Measurements from ENCODE around the gene ARAP2. TPM values are rescaled to one million over a fixed set of nuclear protein-coding genes. Genes with fewer than 3 reads are reported as not detected.

The ARAP2 gene
- total RNA-seq, 1 donor from 2014 or later: 52.8 TPM

DNA sequence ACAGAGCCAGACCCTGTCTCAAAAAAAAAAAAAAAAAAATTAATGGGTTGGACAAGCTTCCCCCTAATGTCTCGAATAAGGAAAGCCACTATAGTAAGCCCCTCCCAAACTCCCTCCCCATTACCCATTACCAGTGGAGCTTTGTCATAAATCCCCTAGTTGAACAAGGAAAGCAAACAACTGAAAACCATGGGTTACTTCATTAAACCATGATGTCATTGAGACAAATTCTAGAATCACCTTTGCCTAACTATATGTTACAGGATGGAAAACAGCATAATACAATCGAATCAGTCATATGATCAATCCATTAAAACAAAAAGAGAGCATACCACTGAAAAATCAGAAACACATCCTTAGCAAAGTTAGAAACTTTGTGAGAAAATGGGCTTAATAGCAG lies 8.2 kb downstream of the ARAP2 start:
- TF ChIP-seq POLR2A (IDR thresholded peaks at IDR 0.05) (no peak), POLR2AphosphoS5 (IDR thresholded peaks at IDR 0.05; ENCODE audit: insufficient read depth in 1 of 2, low read depth in 1 of 2) (no peak)
- TF ChIP-seq, protein P1, sequence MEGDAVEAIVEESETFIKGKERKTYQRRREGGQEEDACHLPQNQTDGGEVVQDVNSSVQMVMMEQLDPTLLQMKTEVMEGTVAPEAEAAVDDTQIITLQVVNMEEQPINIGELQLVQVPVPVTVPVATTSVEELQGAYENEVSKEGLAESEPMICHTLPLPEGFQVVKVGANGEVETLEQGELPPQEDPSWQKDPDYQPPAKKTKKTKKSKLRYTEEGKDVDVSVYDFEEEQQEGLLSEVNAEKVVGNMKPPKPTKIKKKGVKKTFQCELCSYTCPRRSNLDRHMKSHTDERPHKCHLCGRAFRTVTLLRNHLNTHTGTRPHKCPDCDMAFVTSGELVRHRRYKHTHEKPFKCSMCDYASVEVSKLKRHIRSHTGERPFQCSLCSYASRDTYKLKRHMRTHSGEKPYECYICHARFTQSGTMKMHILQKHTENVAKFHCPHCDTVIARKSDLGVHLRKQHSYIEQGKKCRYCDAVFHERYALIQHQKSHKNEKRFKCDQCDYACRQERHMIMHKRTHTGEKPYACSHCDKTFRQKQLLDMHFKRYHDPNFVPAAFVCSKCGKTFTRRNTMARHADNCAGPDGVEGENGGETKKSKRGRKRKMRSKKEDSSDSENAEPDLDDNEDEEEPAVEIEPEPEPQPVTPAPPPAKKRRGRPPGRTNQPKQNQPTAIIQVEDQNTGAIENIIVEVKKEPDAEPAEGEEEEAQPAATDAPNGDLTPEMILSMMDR (IDR thresholded peaks at IDR 0.05): no peak
- intact Hi-C loops (cut with DNase I): no loop called here
- Histone ChIP-seq H3K36me3 (no peaks in the 10 kb centered on the region), H3K4me1 (no peaks in the 10 kb centered on the region), H3K27ac (no peak overlapping the region), H3K4me3 (no peak overlapping the region), H3K27me3 (no peaks in the 10 kb centered on the region), H3K9me3 (no peaks in the 10 kb centered on the region)
- no peak for DNase-seq (ENCODE audit: extremely low spot score in 2 of 2)

DNA sequence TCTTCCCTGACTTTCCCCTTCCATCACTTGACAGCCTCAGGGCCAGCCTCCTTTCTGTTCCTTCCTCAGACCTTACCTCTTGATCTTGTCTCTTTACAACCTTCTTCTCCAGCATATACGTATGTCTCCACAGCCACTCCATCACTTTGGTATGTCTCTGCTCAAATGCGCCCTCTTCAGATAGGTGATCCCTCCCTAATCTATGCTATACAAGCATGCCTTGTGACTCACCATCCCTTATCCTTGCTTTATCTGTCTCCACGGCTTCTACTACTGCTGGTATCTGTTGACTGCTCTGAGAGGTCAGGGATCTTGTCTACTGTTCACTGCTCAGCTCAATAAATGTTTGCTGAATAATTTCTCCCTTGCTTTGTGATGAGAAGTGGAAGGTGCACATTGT lies 9.0 kb downstream of the ARAP2 start:
- DNase-seq (ENCODE audit: extremely low spot score in 2 of 2): no peak
- H3K27ac ChIP-seq: no peak overlapping the region
- H3K4me1 ChIP-seq: no peaks in the 10 kb centered on the region
- H3K36me3 ChIP-seq: no peaks in the 10 kb centered on the region
- TF ChIP-seq, protein P1 (IDR thresholded peaks at IDR 0.05): no peak
- H3K9me3 ChIP-seq: no peaks in the 10 kb centered on the region
- H3K4me3 ChIP-seq: no peak overlapping the region
- H3K27me3 ChIP-seq: no peaks in the 10 kb centered on the region
- intact Hi-C loops (cut with DNase I): no loop called here

DNA sequence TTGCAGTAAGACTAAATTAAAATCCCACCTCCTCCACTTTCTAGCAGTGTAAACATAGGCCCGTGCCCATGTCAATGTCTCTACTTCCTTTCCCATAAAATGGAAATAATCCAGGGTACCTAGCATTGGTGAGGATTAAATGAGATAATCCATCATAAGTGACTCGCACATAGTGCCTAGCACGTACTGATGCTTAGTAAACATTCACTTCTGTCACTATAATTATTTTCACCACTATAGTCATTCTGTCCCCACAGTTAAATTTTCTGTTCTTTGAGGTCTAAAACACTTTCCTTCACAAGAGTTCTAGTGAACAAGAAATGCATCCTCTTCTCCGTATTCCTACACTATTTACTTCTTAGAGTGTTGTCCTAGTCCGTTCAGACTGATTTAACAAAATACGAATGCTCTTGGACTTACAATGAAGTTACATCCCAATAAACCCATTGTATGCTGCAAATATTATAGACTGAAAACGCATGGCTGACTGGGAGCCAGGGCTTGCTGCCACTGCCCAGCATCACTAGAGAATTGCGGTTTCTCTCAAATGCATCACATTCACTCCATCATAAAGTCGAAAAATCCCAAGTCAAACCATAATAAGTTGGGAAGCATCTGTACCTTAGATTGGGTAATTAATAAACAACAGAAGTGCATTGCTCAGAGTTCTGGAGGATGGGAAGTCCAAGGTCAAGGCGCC lies 10.6 kb downstream of the ARAP2 start:
- Histone ChIP-seq H3K4me3 (no peak overlapping the region), H3K9me3 (no peaks in the 10 kb centered on the region), H3K27me3 (no peaks in the 10 kb centered on the region), H3K36me3 (no peaks in the 10 kb centered on the region), H3K27ac (no peak overlapping the region), H3K4me1 (no peaks in the 10 kb centered on the region)
- DNase-seq (ENCODE audit: extremely low spot score in 2 of 2): no peak
- TF ChIP-seq, protein P1 (IDR thresholded peaks at IDR 0.05): no peak
- intact Hi-C loops (cut with DNase I): no loop called here

DNA sequence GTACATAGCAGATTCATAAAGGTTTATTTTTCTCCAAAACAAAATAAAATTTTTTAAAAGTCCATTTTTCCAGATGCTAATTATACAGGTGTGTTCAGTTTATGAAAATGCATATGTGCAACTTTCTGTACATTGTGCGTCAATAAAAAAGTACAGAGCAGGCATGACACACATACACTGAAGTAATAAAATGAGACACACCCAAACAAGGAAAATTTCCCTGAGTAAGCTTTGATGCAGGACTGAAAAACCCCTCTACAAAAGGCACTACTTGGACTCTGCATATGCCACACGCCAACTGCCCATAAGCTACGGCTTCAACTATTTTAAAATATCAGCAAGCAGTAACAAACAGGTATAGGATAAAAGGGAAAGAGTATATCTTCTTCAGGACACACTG lies 13.8 kb downstream of the ARAP2 start:
- Histone ChIP-seq H3K36me3 (no peaks in the 10 kb centered on the region), H3K27ac (no peak overlapping the region), H3K4me3 (no peak overlapping the region), H3K9me3 (no peaks in the 10 kb centered on the region), H3K27me3 (no peaks in the 10 kb centered on the region), H3K4me1 (peaks cover 19% of the 10 kb centered on the region)
- intact Hi-C loops (cut with DNase I): no loop called here
- no peak for TF ChIP-seq POLR2A (IDR thresholded peaks at IDR 0.05)
- TF ChIP-seq POLR2AphosphoS5 (IDR thresholded peaks at IDR 0.05; ENCODE audit: insufficient read depth in 1 of 2, low read depth in 1 of 2): no peak
- TF ChIP-seq, protein P1 (IDR thresholded peaks at IDR 0.05): no peak
- no peak for DNase-seq (ENCODE audit: extremely low spot score in 2 of 2)

DNA sequence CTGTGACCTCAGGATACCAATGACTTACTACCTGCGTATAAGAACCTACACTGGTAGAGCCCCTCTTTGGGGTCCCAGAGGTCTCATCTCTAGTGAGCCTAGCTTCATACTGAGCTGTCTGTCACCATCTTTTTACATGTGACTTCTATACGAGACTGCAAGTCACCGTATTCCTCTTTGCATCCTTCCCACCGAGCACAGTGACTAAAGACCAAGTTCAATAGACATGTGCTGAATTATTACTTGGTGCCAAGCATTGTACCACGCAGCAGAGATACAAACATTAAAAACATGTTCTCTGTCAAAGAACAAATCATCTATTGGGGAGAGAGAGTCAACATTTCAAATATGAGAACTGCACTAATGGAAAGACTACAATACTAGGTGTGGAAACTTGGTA lies 16.4 kb downstream of the ARAP2 start:
- intact Hi-C loops (cut with DNase I): no loop called here
- TF ChIP-seq, protein P1 (IDR thresholded peaks at IDR 0.05): no peak
- no peak for TF ChIP-seq POLR2A (IDR thresholded peaks at IDR 0.05)
- TF ChIP-seq POLR2AphosphoS5 (IDR thresholded peaks at IDR 0.05; ENCODE audit: insufficient read depth in 1 of 2, low read depth in 1 of 2): no peak
- no peaks in the 10 kb centered on the region for H3K9me3 ChIP-seq

More for the DNA sequence above, 16.4 kb downstream of the ARAP2 start:
- peaks cover 26% of the 10 kb centered on the region for H3K4me1 ChIP-seq
- no peaks in the 10 kb centered on the region for H3K27me3 ChIP-seq
- H3K36me3 ChIP-seq: no peaks in the 10 kb centered on the region
- H3K27ac ChIP-seq: no peak overlapping the region
- H3K4me3 ChIP-seq: no peak overlapping the region
- DNase-seq (ENCODE audit: extremely low spot score in 2 of 2): no peak
